ENCODE measurements around the gene ELMO1.

Gene ELMO1

DNA sequence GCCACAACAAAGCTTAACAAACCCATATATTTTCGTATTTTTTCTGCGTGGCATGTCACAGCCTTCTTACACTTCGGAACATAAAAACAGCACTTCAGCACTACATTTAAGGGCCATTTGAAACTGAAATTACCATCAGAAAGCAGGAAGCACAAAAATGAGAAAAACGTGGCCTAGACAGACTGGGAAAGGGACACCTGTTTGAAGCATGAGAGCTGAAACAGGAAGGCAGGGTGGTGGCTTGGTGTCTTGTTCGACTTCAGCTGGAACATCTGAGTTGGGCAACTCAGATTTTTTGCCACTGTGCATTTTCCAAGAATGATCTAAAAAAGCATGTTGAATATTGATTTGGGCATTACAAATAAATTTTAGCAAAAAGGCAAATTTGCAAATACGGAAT lies 243.2 kb downstream of the ELMO1 start:
- no peak overlapping the region for H3K4me3 ChIP-seq (ENCODE audit: low read length in 2 of 2)
- H3K27me3 ChIP-seq (ENCODE audit: control insufficient read depth in 2 of 2, insufficient read depth in 2 of 2, low read length in 2 of 2), result no peaks in the 10 kb centered on the region
- no peaks in the 10 kb centered on the region for H3K9me3 ChIP-seq (ENCODE audit: control insufficient read depth in 2 of 2, low read length in 2 of 2)
- no peak overlapping the region for H3K27ac ChIP-seq (ENCODE audit: low read depth in 2 of 2, low read length in 2 of 2)
- H3K4me1 ChIP-seq (ENCODE audit: control insufficient read depth in 2 of 2, insufficient read depth in 2 of 2, low read length in 2 of 2), result peaks cover 2 to 8% of the 10 kb centered on the region in 2 donors
- no peak overlapping the region for H3K9ac ChIP-seq (ENCODE audit: low read depth in 1 of 2, low read length in 2 of 2)
- peaks cover 0 to 3% of the 10 kb centered on the region in 2 donors for H3K36me3 ChIP-seq (ENCODE audit: control insufficient read depth in 2 of 2, insufficient read depth in 2 of 2, low read length in 2 of 2)

DNA sequence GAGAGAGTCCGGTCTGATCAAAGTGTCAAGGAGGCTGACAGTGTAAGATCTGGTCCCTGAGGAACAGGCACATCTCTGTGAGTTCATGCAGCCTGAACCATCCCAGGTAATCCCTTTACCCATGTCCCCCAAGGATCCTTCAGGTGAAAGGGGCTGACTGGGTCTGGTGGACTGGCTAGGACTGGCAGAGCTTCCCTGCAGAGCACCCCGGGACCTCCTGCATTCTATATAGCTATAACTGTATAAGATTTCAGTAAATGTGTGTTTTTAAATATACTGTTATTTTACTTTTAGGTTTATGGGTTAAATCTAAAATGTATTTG lies 246.8 kb downstream of the ELMO1 start:
- Histone ChIP-seq H3K4me1 (ENCODE audit: control insufficient read depth in 2 of 2, insufficient read depth in 2 of 2, low read length in 2 of 2) (no peaks in the 10 kb centered on the region), H3K4me3 (ENCODE audit: low read length in 2 of 2) (no peak overlapping the region), H3K9me3 (ENCODE audit: control insufficient read depth in 2 of 2, low read length in 2 of 2) (no peaks in the 10 kb centered on the region), H3K27ac (ENCODE audit: low read depth in 2 of 2, low read length in 2 of 2) (no peak overlapping the region), H3K9ac (ENCODE audit: low read depth in 1 of 2, low read length in 2 of 2) (no peak overlapping the region), H3K27me3 (ENCODE audit: control insufficient read depth in 2 of 2, insufficient read depth in 2 of 2, low read length in 2 of 2) (no peaks in the 10 kb centered on the region), H3K36me3 (ENCODE audit: control insufficient read depth in 2 of 2, insufficient read depth in 2 of 2, low read length in 2 of 2) (peaks cover 0 to 3% of the 10 kb centered on the region in 2 donors)

DNA sequence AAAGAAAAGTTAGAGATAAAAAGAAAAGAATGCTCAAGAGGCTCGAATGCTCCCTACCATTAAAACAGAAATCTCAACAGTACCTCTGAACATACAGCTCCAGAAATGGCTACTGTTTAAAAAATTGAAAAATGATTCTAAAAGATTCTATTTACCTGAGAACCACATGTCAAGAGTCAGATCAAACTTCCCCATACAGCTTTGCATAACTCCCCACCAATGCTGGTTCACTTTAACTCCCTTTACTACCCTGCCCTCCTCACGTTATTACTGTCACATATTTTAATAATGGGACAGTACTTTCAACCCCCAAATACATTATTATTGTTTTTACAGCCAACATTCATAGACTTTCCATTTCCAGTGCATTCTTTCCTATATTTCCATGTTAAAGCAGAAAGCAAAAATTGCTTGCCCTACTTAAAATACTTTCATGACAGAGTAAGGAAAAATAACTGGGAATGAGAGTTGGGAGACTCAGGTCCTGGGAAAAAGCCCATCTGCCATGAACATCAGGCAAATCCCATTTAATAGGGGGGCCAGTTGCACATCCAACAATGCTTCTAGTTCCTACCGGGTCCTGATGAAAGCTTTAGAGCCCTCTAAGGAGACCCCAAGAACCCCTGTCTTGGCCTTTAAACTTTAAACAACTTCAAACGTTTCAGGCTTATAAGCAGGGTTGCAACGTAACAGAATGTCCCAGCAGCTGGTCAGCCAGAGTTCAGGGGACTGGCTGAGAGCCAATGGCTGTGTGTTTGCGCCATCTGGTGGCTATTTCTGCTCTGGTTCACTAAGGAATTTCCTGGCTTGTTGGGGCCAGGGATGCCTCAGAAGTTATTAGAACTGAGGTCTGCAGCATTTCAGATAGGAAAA lies 247.4 kb downstream of the ELMO1 start:
- Histone ChIP-seq H3K36me3 (ENCODE audit: control insufficient read depth in 2 of 2, insufficient read depth in 2 of 2, low read length in 2 of 2) (peaks cover 0 to 3% of the 10 kb centered on the region in 2 donors), H3K4me3 (ENCODE audit: low read length in 2 of 2) (no peak overlapping the region), H3K27me3 (ENCODE audit: control insufficient read depth in 2 of 2, insufficient read depth in 2 of 2, low read length in 2 of 2) (no peaks in the 10 kb centered on the region), H3K9me3 (ENCODE audit: control insufficient read depth in 2 of 2, low read length in 2 of 2) (no peaks in the 10 kb centered on the region), H3K4me1 (ENCODE audit: control insufficient read depth in 2 of 2, insufficient read depth in 2 of 2, low read length in 2 of 2) (no peaks in the 10 kb centered on the region), H3K27ac (ENCODE audit: low read depth in 2 of 2, low read length in 2 of 2) (peak overlapping the region; percentile 47 to 48), H3K9ac (ENCODE audit: low read depth in 1 of 2, low read length in 2 of 2) (no peak overlapping the region)

GRCh38 chr7:37198906-37199485 lies 249.7 kb downstream of the ELMO1 start:
- Histone ChIP-seq H3K9me3 (ENCODE audit: control insufficient read depth in 2 of 2, low read length in 2 of 2) (no peaks in the 10 kb centered on the region), H3K36me3 (ENCODE audit: control insufficient read depth in 2 of 2, insufficient read depth in 2 of 2, low read length in 2 of 2) (no peaks in the 10 kb centered on the region), H3K4me1 (ENCODE audit: control insufficient read depth in 2 of 2, insufficient read depth in 2 of 2, low read length in 2 of 2) (no peaks in the 10 kb centered on the region), H3K27ac (ENCODE audit: low read depth in 2 of 2, low read length in 2 of 2) (no peak overlapping the region), H3K4me3 (ENCODE audit: low read length in 2 of 2) (no peak overlapping the region), H3K9ac (ENCODE audit: low read depth in 1 of 2, low read length in 2 of 2) (no peak overlapping the region), H3K27me3 (ENCODE audit: control insufficient read depth in 2 of 2, insufficient read depth in 2 of 2, low read length in 2 of 2) (no peaks in the 10 kb centered on the region)

GRCh38 chr7:37198041-37198905 lies 250.4 kb downstream of the ELMO1 start:
- H3K4me3 ChIP-seq (ENCODE audit: low read length in 2 of 2), result no peak overlapping the region
- H3K27ac ChIP-seq (ENCODE audit: low read depth in 2 of 2, low read length in 2 of 2), result no peak overlapping the region
- no peaks in the 10 kb centered on the region for H3K36me3 ChIP-seq (ENCODE audit: control insufficient read depth in 2 of 2, insufficient read depth in 2 of 2, low read length in 2 of 2)
- H3K4me1 ChIP-seq (ENCODE audit: control insufficient read depth in 2 of 2, insufficient read depth in 2 of 2, low read length in 2 of 2), result no peaks in the 10 kb centered on the region
- no peaks in the 10 kb centered on the region for H3K27me3 ChIP-seq (ENCODE audit: control insufficient read depth in 2 of 2, insufficient read depth in 2 of 2, low read length in 2 of 2)
- no peak overlapping the region for H3K9ac ChIP-seq (ENCODE audit: low read depth in 1 of 2, low read length in 2 of 2)
- H3K9me3 ChIP-seq (ENCODE audit: control insufficient read depth in 2 of 2, low read length in 2 of 2), result no peaks in the 10 kb centered on the region

- H3K9me3 ChIP-seq (ENCODE audit: control insufficient read depth in 2 of 2, low read length in 2 of 2), result no peaks in the 10 kb centered on the region
- H3K27ac ChIP-seq (ENCODE audit: low read depth in 2 of 2, low read length in 2 of 2), result no peak overlapping the region
- H3K27me3 ChIP-seq (ENCODE audit: control insufficient read depth in 2 of 2, insufficient read depth in 2 of 2, low read length in 2 of 2), result no peaks in the 10 kb centered on the region
- no peaks in the 10 kb centered on the region for H3K36me3 ChIP-seq (ENCODE audit: control insufficient read depth in 2 of 2, insufficient read depth in 2 of 2, low read length in 2 of 2)
- no peaks in the 10 kb centered on the region for H3K4me1 ChIP-seq (ENCODE audit: control insufficient read depth in 2 of 2, insufficient read depth in 2 of 2, low read length in 2 of 2)
- H3K4me3 ChIP-seq (ENCODE audit: low read length in 2 of 2), result no peak overlapping the region
- no peak overlapping the region for H3K9ac ChIP-seq (ENCODE audit: low read depth in 1 of 2, low read length in 2 of 2)
Observed at GRCh38 chr7:37197108-37197507, 251.6 kb downstream of the ELMO1 start.

DNA sequence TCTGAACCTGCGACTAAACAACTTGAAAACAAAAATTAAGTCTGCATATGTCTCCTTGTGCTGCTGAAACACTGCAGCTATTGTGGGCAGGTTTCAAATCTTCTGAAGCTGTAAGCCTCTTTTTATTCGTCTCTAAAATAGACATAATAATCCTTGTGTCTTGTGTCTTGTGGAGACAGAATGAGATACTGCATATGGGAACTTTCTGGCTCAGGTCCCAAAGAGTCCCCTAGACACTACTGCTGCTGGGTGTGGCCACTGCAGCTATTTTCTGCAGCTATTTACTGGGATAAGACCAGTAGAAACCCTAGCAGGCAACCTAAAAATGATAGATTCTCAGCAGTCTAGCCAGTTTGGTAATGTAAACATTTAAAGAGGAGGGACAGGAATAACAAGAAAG lies 252.0 kb downstream of the ELMO1 start:
- Histone ChIP-seq H3K36me3 (ENCODE audit: control insufficient read depth in 2 of 2, insufficient read depth in 2 of 2, low read length in 2 of 2) (no peaks in the 10 kb centered on the region), H3K27ac (ENCODE audit: low read depth in 2 of 2, low read length in 2 of 2) (no peak overlapping the region), H3K9ac (ENCODE audit: low read depth in 1 of 2, low read length in 2 of 2) (no peak overlapping the region), H3K4me1 (ENCODE audit: control insufficient read depth in 2 of 2, insufficient read depth in 2 of 2, low read length in 2 of 2) (no peaks in the 10 kb centered on the region), H3K4me3 (ENCODE audit: low read length in 2 of 2) (no peak overlapping the region), H3K27me3 (ENCODE audit: control insufficient read depth in 2 of 2, insufficient read depth in 2 of 2, low read length in 2 of 2) (no peaks in the 10 kb centered on the region), H3K9me3 (ENCODE audit: control insufficient read depth in 2 of 2, low read length in 2 of 2) (no peaks in the 10 kb centered on the region)

- Histone ChIP-seq H3K9me3 (ENCODE audit: control insufficient read depth in 2 of 2, low read length in 2 of 2) (no peaks in the 10 kb centered on the region), H3K27ac (ENCODE audit: low read depth in 2 of 2, low read length in 2 of 2) (no peak overlapping the region), H3K27me3 (ENCODE audit: control insufficient read depth in 2 of 2, insufficient read depth in 2 of 2, low read length in 2 of 2) (no peaks in the 10 kb centered on the region), H3K4me1 (ENCODE audit: control insufficient read depth in 2 of 2, insufficient read depth in 2 of 2, low read length in 2 of 2) (no peaks in the 10 kb centered on the region), H3K4me3 (ENCODE audit: low read length in 2 of 2) (no peak overlapping the region), H3K9ac (ENCODE audit: low read depth in 1 of 2, low read length in 2 of 2) (no peak overlapping the region), H3K36me3 (ENCODE audit: control insufficient read depth in 2 of 2, insufficient read depth in 2 of 2, low read length in 2 of 2) (no peaks in the 10 kb centered on the region)
Observed at GRCh38 chr7:37195388-37195787, 253.3 kb downstream of the ELMO1 start.

DNA sequence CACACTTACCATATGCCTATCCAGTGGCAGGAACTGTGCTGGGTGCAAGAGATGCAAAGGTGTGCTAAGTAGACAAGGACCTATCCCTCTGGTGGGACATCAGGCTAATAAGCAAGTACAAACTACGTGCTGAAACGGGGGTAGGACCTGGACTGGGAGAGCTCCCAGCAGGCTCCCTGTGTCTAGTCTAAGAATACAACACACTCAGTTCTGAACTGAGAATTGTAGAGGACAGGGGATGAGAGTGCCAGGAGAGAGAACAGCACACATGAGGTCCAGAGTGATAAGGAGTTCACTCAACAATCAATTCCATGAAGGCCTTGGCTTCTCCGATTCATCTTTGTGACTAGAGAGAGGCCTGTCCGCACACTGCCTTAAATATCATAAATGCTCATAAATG lies 253.7 kb downstream of the ELMO1 start:
- H3K9ac ChIP-seq (ENCODE audit: low read depth in 1 of 2, low read length in 2 of 2), result no peak overlapping the region
- no peak overlapping the region for H3K27ac ChIP-seq (ENCODE audit: low read depth in 2 of 2, low read length in 2 of 2)
- H3K36me3 ChIP-seq (ENCODE audit: control insufficient read depth in 2 of 2, insufficient read depth in 2 of 2, low read length in 2 of 2), result no peaks in the 10 kb centered on the region
- H3K4me3 ChIP-seq (ENCODE audit: low read length in 2 of 2), result no peak overlapping the region
- no peaks in the 10 kb centered on the region for H3K27me3 ChIP-seq (ENCODE audit: control insufficient read depth in 2 of 2, insufficient read depth in 2 of 2, low read length in 2 of 2)
- no peaks in the 10 kb centered on the region for H3K9me3 ChIP-seq (ENCODE audit: control insufficient read depth in 2 of 2, low read length in 2 of 2)
- H3K4me1 ChIP-seq (ENCODE audit: control insufficient read depth in 2 of 2, insufficient read depth in 2 of 2, low read length in 2 of 2), result no peaks in the 10 kb centered on the region

DNA sequence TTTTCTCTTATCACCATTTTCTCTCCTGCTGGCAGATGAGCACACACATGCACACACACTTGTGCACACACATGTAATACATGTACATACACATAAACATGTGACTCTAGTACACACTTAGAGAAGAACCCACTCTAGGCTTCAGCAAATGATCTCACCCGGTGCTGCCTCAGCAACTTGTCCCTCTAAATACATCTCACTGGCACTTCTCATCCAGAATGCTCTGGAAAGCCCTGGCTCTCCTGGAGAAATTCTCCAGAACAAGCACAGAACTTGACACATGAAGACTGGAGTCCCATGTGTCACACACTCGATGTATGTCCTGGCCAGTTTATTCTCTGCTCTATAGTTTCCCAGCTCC lies 254.9 kb downstream of the ELMO1 start:
- no peaks in the 10 kb centered on the region for H3K36me3 ChIP-seq (ENCODE audit: control insufficient read depth in 2 of 2, insufficient read depth in 2 of 2, low read length in 2 of 2)
- no peaks in the 10 kb centered on the region for H3K27me3 ChIP-seq (ENCODE audit: control insufficient read depth in 2 of 2, insufficient read depth in 2 of 2, low read length in 2 of 2)
- no peaks in the 10 kb centered on the region for H3K4me1 ChIP-seq (ENCODE audit: control insufficient read depth in 2 of 2, insufficient read depth in 2 of 2, low read length in 2 of 2)
- H3K4me3 ChIP-seq (ENCODE audit: low read length in 2 of 2), result no peak overlapping the region
- no peak overlapping the region for H3K9ac ChIP-seq (ENCODE audit: low read depth in 1 of 2, low read length in 2 of 2)
- H3K27ac ChIP-seq (ENCODE audit: low read depth in 2 of 2, low read length in 2 of 2), result no peak overlapping the region
- H3K9me3 ChIP-seq (ENCODE audit: control insufficient read depth in 2 of 2, low read length in 2 of 2), result no peaks in the 10 kb centered on the region

Data from mucosa of rectum (tissue), 2 donors.